Measurements from ENCODE around the gene TRIML2. TPM values are rescaled to one million over a fixed set of nuclear protein-coding genes. Genes with fewer than 3 reads are reported as not detected.
"Not testable (repeated sequence)": the region's sequence is repeated elsewhere in the genome, so short reads cannot be mapped to it uniquely, and the experiment has no call there.

TRIML2 gene
- total RNA-seq, 5 donors from 2014 or later (not counting 1 experiment from before 2014, with no cell fraction given): not detected

DNA sequence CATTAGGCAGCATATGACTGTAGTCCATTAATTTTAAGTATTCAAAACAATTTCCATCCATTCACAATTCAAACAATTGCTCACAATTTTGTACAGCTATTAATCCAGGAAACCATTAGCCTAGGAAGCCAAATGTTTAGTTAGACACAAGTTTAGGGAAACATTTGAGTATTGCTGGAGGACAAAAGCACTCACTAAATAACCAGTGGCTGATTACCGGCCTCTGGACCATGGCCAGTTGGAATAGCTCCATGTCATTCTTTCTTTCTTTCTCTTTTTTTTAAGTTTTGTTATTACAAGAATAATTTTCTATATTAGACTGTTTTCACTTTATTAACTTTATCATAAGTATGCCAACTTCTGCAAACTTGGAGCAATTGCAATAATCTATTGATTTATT lies 31.3 kb downstream of the TRIML2 start:
- CTCF ChIA-PET: no interaction called here
- DNase-seq (no peak), ATAC-seq (replicated peaks in 1 of 4) (no peak)
- Mint-ChIP-seq H3K27me3 (no peaks in the 10 kb centered on the region), H3K4me1 (no peaks in the 10 kb centered on the region), H3K4me3 (no peak overlapping the region), H3K9me3 (peaks cover 6 to 7% (median 6%) of the 10 kb centered on the region in 3 donors), H3K36me3 (no peaks in the 10 kb centered on the region), H3K27ac (no peak overlapping the region)
- WGBS (ENCODE audit: insufficient coverage): no CpG with 5 or more reads among the region's 1 CpG
- Histone ChIP-seq H3K27me3 (replicated peaks in 1 of 2; ENCODE audit: control insufficient read depth in 2 of 2, extremely low read depth in 1 of 2, insufficient read depth in 2 of 2, low read length in 1 of 2) (no peaks in the 10 kb centered on the region), H3K4me1 (ENCODE audit: control insufficient read depth in 1 of 2, extremely low read depth in 1 of 2, insufficient read depth in 2 of 2, low read length in 2 of 2) (no peaks in the 10 kb centered on the region), H3K9me3 (no peaks in the 10 kb centered on the region), H3K4me3 (ENCODE audit: control insufficient read depth in 1 of 2, extremely low read depth in 1 of 2, low read length in 1 of 2) (no peak overlapping the region), H3K36me3 (ENCODE audit: control insufficient read depth in 2 of 2, extremely low read depth in 1 of 2, insufficient read depth in 1 of 2, low read length in 1 of 2) (no peaks in the 10 kb centered on the region), H3K27ac (ENCODE audit: low read length) (no peak overlapping the region)
- POLR2A ChIA-PET: no interaction called here

DNA sequence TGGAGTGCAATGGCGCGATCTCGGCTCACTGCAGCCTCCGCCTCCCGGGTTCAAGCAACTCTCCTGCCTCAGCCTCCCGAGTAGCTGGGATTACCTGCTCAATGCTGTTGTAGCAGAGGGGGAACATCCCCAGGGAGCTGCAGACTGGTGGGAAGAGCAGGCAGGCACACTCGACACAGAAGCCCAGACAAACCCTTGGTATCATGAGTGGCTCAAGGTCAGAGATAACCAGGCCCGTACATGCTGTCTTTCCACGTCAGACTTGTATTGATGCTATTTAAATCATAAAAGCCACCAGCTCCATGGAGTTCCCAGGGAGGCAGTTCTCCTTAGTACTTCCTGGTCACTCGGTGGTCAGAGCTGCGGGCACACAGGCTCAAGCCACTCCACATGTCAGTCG lies 33.2 kb downstream of the TRIML2 start:
- POLR2A ChIA-PET: no interaction called here
- H3K27ac Mint-ChIP-seq: no peak overlapping the region
- H3K36me3 Mint-ChIP-seq: no peaks in the 10 kb centered on the region
- no peak for DNase-seq
- H3K27me3 Mint-ChIP-seq: no peaks in the 10 kb centered on the region
- CTCF ChIA-PET: no interaction called here
- no peak overlapping the region for H3K27ac ChIP-seq (ENCODE audit: low read length)
- no peaks in the 10 kb centered on the region for H3K9me3 ChIP-seq
- H3K27me3 ChIP-seq (replicated peaks in 1 of 2; ENCODE audit: control insufficient read depth in 2 of 2, extremely low read depth in 1 of 2, insufficient read depth in 2 of 2, low read length in 1 of 2): no peaks in the 10 kb centered on the region
- no peak overlapping the region for H3K4me3 ChIP-seq (ENCODE audit: control insufficient read depth in 1 of 2, extremely low read depth in 1 of 2, low read length in 1 of 2)
- no peaks in the 10 kb centered on the region for H3K4me1 ChIP-seq (ENCODE audit: control insufficient read depth in 1 of 2, extremely low read depth in 1 of 2, insufficient read depth in 2 of 2, low read length in 2 of 2)
- H3K9me3 Mint-ChIP-seq: peaks cover 0 to 3% (median under 1%) of the 10 kb centered on the region in 3 donors
- H3K4me3 Mint-ChIP-seq: no peak overlapping the region
- 91% methylated on average over 11 of the region's 12 CpGs for WGBS (ENCODE audit: insufficient coverage)
- no peaks in the 10 kb centered on the region for H3K4me1 Mint-ChIP-seq
- no peaks in the 10 kb centered on the region for H3K36me3 ChIP-seq (ENCODE audit: control insufficient read depth in 2 of 2, extremely low read depth in 1 of 2, insufficient read depth in 1 of 2, low read length in 1 of 2)
- ATAC-seq (replicated peaks in 1 of 4): no peak

DNA sequence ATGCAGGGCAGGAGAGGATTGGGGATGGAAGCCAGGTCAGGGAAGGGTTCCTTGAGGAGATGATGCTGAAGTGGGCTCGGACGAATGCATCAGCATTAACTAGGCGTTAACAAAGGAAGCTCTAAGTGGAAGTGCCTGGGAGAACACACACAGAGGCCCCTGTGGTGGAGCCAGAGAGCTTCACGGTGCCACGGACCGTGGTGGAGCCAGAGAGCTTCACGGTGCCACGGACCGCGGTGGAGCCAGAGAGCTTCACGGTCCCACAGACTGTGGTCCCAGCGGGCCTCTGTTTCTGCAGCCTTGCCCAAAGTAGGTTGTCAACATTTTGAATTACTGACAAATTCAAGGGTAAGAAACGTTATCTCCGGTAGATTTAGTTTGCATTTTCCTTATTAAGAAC lies 48.3 kb downstream of the TRIML2 start:
- H3K9me3 Mint-ChIP-seq: peaks cover 2 to 15% (median 11%) of the 10 kb centered on the region in 3 donors
- H3K27me3 Mint-ChIP-seq: no peaks in the 10 kb centered on the region
- no peak overlapping the region for H3K4me3 Mint-ChIP-seq
- no peak for DNase-seq
- Histone ChIP-seq H3K27me3 (replicated peaks in 1 of 2; ENCODE audit: control insufficient read depth in 2 of 2, extremely low read depth in 1 of 2, insufficient read depth in 2 of 2, low read length in 1 of 2) (no peaks in the 10 kb centered on the region), H3K9me3 (peaks cover 6% of the 10 kb centered on the region), H3K27ac (ENCODE audit: low read length) (no peak overlapping the region), H3K4me1 (ENCODE audit: control insufficient read depth in 1 of 2, extremely low read depth in 1 of 2, insufficient read depth in 2 of 2, low read length in 2 of 2) (no peaks in the 10 kb centered on the region), H3K4me3 (ENCODE audit: control insufficient read depth in 1 of 2, extremely low read depth in 1 of 2, low read length in 1 of 2) (no peak overlapping the region), H3K36me3 (ENCODE audit: control insufficient read depth in 2 of 2, extremely low read depth in 1 of 2, insufficient read depth in 1 of 2, low read length in 1 of 2) (no peaks in the 10 kb centered on the region)
- CTCF ChIA-PET: no interaction called here
- ATAC-seq (replicated peaks in 1 of 4): no peak
- no peaks in the 10 kb centered on the region for H3K4me1 Mint-ChIP-seq
- H3K36me3 Mint-ChIP-seq: no peaks in the 10 kb centered on the region
- no peak overlapping the region for H3K27ac Mint-ChIP-seq
- POLR2A ChIA-PET: no interaction called here
- 90% methylated on average over 12 of the region's 14 CpGs for WGBS (ENCODE audit: insufficient coverage)

DNA sequence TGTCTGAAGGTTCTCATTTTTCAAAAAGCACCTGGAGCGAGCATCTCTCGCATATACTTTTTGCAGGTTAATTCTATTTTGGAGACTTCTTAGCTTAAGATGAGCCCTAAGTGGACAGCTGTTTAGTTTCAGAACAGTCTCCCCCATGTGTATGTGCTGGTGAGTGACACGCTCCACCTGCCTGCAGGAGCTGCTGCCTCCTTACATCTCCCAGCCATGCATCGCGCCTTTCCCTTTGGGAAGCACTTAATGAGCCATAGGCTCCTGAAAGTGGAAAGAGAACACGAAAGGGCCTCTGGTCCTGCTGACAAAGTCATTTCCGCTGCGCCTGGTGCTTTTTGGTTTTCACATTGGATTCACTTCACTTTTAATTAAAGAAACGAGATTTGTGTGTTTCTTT lies 56.1 kb downstream of the TRIML2 start:
- ATAC-seq (replicated peaks in 1 of 4): no peak
- Mint-ChIP-seq H3K4me3 (no peak overlapping the region), H3K9me3 (peaks cover 7 to 14% (median 9%) of the 10 kb centered on the region in 3 donors), H3K36me3 (no peaks in the 10 kb centered on the region), H3K4me1 (no peaks in the 10 kb centered on the region), H3K27me3 (no peaks in the 10 kb centered on the region), H3K27ac (no peak overlapping the region)
- H3K27me3 ChIP-seq (replicated peaks in 1 of 2; ENCODE audit: control insufficient read depth in 2 of 2, extremely low read depth in 1 of 2, insufficient read depth in 2 of 2, low read length in 1 of 2): no peaks in the 10 kb centered on the region
- CTCF ChIA-PET: no interaction called here
- no peaks in the 10 kb centered on the region for H3K4me1 ChIP-seq (ENCODE audit: control insufficient read depth in 1 of 2, extremely low read depth in 1 of 2, insufficient read depth in 2 of 2, low read length in 2 of 2)
- WGBS (ENCODE audit: insufficient coverage): no CpG with 5 or more reads among the region's 9 CpGs
- no peak overlapping the region for H3K27ac ChIP-seq (ENCODE audit: low read length)
- peaks cover 2% of the 10 kb centered on the region for H3K9me3 ChIP-seq
- no peak for DNase-seq
- no peaks in the 10 kb centered on the region for H3K36me3 ChIP-seq (ENCODE audit: control insufficient read depth in 2 of 2, extremely low read depth in 1 of 2, insufficient read depth in 1 of 2, low read length in 1 of 2)
- H3K4me3 ChIP-seq (ENCODE audit: control insufficient read depth in 1 of 2, extremely low read depth in 1 of 2, low read length in 1 of 2): no peak overlapping the region
- POLR2A ChIA-PET: no interaction called here

DNA sequence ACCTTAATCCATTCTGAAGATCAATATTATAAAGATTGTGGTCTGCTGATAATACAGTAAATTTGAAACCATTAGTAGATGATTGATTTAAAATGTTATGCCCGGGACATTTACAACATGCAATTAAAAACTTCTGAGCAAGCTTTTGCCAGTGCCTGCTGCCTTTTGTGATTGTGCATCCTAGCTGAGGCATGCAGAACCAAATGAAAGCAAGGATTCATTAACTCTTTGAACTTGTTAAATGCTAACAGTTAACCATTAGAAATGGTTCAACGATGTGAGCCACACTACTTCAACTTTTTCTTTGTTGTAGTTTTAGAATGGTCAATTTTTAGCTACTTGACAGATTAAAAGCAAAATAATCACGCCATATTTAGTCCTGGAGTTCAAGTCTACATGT lies 62.7 kb downstream of the TRIML2 start:
- ChIA-PET CTCF (interaction anchor here in 1 of 2 donors (0.7 kb wide), 1 partner anchor 1259 kb away, joined by 3 read pairs; no protein-coding TSS in a partner anchor), POLR2A (interaction anchor here in 1 of 2 donors (0.6 kb wide), 1 partner anchor 13 kb away, joined by 7 read pairs; no protein-coding TSS in a partner anchor)
- ATAC-seq (replicated peaks in 1 of 4) (no peak), DNase-seq (no peak)
- Histone ChIP-seq H3K27ac (ENCODE audit: low read length) (no peak overlapping the region), H3K4me1 (ENCODE audit: control insufficient read depth in 1 of 2, extremely low read depth in 1 of 2, insufficient read depth in 2 of 2, low read length in 2 of 2) (no peaks in the 10 kb centered on the region), H3K9me3 (no peaks in the 10 kb centered on the region), H3K27me3 (replicated peaks in 1 of 2; ENCODE audit: control insufficient read depth in 2 of 2, extremely low read depth in 1 of 2, insufficient read depth in 2 of 2, low read length in 1 of 2) (no peaks in the 10 kb centered on the region), H3K36me3 (ENCODE audit: control insufficient read depth in 2 of 2, extremely low read depth in 1 of 2, insufficient read depth in 1 of 2, low read length in 1 of 2) (no peaks in the 10 kb centered on the region), H3K4me3 (ENCODE audit: control insufficient read depth in 1 of 2, extremely low read depth in 1 of 2, low read length in 1 of 2) (no peak overlapping the region)
- no peaks in the 10 kb centered on the region for H3K27me3 Mint-ChIP-seq
- no peak overlapping the region for H3K27ac Mint-ChIP-seq
- H3K36me3 Mint-ChIP-seq: no peaks in the 10 kb centered on the region
- H3K4me3 Mint-ChIP-seq: no peak overlapping the region
- 80% methylated on average over 1 of the region's 3 CpGs for WGBS (ENCODE audit: insufficient coverage)
- no peaks in the 10 kb centered on the region for H3K4me1 Mint-ChIP-seq
- peaks cover 1 to 4% (median 3%) of the 10 kb centered on the region in 3 donors for H3K9me3 Mint-ChIP-seq

DNA sequence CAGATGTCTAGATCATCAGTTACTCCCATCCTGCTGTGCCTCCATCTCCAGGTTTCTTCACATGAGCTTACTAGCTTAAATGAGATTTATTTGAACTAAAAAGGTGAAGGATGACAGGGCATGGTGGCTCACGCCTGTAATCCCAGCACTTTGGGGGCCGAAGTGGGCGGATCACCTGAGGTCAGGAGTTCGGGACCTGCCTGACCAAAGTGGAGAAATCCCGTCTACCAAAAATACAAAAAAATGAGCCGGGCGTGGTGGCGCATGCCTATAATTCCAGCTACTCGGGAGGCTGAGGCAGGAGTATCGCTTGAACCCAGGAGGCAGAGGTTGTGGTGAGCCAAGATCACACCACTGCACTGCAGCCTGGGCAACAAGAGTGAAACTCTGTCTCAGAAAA lies 63.9 kb downstream of the TRIML2 start:
- H3K9me3 ChIP-seq; CTCF ChIA-PET; DNase-seq; H3K9me3 Mint-ChIP-seq; H3K27me3 ChIP-seq (replicated peaks in 1 of 2; ENCODE audit: control insufficient read depth in 2 of 2, extremely low read depth in 1 of 2, insufficient read depth in 2 of 2, low read length in 1 of 2); H3K4me1 Mint-ChIP-seq; H3K27ac ChIP-seq (ENCODE audit: low read length); H3K4me3 ChIP-seq (ENCODE audit: control insufficient read depth in 1 of 2, extremely low read depth in 1 of 2, low read length in 1 of 2); H3K27me3 Mint-ChIP-seq; H3K4me3 Mint-ChIP-seq; H3K36me3 ChIP-seq (ENCODE audit: control insufficient read depth in 2 of 2, extremely low read depth in 1 of 2, insufficient read depth in 1 of 2, low read length in 1 of 2); H3K4me1 ChIP-seq (ENCODE audit: control insufficient read depth in 1 of 2, extremely low read depth in 1 of 2, insufficient read depth in 2 of 2, low read length in 2 of 2); H3K27ac Mint-ChIP-seq; ATAC-seq (replicated peaks in 1 of 4); H3K36me3 Mint-ChIP-seq; POLR2A ChIA-PET: not testable (repeated sequence)
- WGBS (ENCODE audit: insufficient coverage): 93% methylated on average over 10 of the region's 10 CpGs

DNA sequence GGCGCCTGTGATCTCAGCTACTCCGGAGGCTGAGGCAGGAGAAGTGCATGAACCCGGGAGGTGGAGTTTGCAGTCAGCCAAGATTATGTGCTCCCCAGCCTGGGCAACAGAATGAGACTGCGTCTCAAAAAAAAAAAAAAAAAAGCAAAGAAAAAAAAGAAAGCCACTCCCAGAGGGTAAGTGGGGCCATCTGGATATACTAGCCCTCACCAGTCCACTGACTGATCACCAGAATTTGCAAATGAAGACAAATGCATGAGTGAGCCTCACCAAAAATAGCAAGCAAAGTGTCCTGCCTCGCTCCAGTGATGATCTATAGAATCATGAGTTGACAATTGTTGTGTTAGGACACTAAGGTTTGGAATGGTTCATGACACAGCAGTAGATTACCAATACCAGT lies 66.2 kb downstream of the TRIML2 start:
- POLR2A ChIA-PET: no interaction called here

More for the DNA sequence above, 66.2 kb downstream of the TRIML2 start:
- H3K9me3 ChIP-seq: no peaks in the 10 kb centered on the region
- DNase-seq (no peak), ATAC-seq (replicated peaks in 1 of 4) (no peak)
- Mint-ChIP-seq H3K4me1 (no peaks in the 10 kb centered on the region), H3K27me3 (no peaks in the 10 kb centered on the region), H3K4me3 (no peak overlapping the region), H3K36me3 (no peaks in the 10 kb centered on the region), H3K27ac (no peak overlapping the region), H3K9me3 (peaks cover 5 to 8% (median 8%) of the 10 kb centered on the region in 3 donors)
- CTCF ChIA-PET: no interaction called here
- no peak overlapping the region for H3K27ac ChIP-seq (ENCODE audit: low read length)
- H3K27me3 ChIP-seq (replicated peaks in 1 of 2; ENCODE audit: control insufficient read depth in 2 of 2, extremely low read depth in 1 of 2, insufficient read depth in 2 of 2, low read length in 1 of 2): no peaks in the 10 kb centered on the region
- no peaks in the 10 kb centered on the region for H3K4me1 ChIP-seq (ENCODE audit: control insufficient read depth in 1 of 2, extremely low read depth in 1 of 2, insufficient read depth in 2 of 2, low read length in 2 of 2)
- 67% methylated on average over 1 of the region's 5 CpGs for WGBS (ENCODE audit: insufficient coverage)
- no peaks in the 10 kb centered on the region for H3K36me3 ChIP-seq (ENCODE audit: control insufficient read depth in 2 of 2, extremely low read depth in 1 of 2, insufficient read depth in 1 of 2, low read length in 1 of 2)
- H3K4me3 ChIP-seq (ENCODE audit: control insufficient read depth in 1 of 2, extremely low read depth in 1 of 2, low read length in 1 of 2): no peak overlapping the region
